Keratinocyte (primary cell): ENCODE measurements around the gene ADCY5.

Experiments used
- EZH2 ChIP-seq: IDR thresholded peaks from one replicate; pipeline ENCODE4 v1.6.1; 2012; ENCODE audit warnings: inconsistent platforms, mild to moderate bottlenecking, low read length, moderate library complexity
- TF ChIP-seq, protein P1 (sequence below), 3 experiments: IDR thresholded peaks in 1 of 3; conservative IDR thresholded peaks in 1 of 3; optimal IDR thresholded peaks in 1 of 3; 2 replicates in 2 of 3; 3 replicates in 1 of 3; pipeline versions ENCODE3 to v1.5.1; 2011; ENCODE audit warnings: low read length in 3 of 3, mild to moderate bottlenecking in 3 of 3, moderate library complexity in 2 of 3, control low read depth in 1 of 3, inconsistent platforms in 1 of 3; ENCODE audit not compliant: insufficient read depth in 2 of 3; ENCODE audit errors: extremely low read depth in 1 of 3

DNA sequence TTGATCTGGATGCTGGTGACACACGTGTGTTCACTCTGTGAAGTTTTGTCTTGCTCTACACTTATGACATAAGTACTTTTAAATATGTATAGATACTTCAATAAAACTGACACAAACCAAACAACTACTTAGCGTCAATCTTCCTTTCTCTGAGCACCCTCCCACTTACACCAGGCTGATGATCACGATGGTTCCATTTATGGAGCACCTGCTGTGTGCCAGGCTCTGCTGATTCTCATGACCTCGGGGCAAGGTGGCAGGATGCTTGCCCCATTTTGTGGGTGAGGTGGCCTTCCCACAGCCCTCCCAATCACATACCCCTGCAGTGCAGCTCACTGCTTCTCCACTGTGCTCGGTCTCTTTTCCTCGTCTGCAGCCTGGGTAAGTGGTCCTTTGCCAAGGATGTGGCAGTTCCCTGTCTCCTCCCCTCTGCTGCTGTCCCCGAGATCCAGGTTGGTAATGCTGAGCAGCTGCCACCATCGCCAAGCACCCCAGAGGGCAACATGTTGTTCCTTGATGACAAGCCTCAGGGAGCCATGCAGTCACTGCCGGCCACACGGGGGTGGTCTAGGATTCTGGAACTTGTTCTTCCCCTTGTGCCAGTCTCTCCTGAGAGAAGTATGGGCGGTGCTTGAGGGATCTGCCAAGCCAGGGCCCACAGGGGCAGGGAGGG lies 20.6 kb upstream of the ADCY5 start:
- TF ChIP-seq, protein P1, sequence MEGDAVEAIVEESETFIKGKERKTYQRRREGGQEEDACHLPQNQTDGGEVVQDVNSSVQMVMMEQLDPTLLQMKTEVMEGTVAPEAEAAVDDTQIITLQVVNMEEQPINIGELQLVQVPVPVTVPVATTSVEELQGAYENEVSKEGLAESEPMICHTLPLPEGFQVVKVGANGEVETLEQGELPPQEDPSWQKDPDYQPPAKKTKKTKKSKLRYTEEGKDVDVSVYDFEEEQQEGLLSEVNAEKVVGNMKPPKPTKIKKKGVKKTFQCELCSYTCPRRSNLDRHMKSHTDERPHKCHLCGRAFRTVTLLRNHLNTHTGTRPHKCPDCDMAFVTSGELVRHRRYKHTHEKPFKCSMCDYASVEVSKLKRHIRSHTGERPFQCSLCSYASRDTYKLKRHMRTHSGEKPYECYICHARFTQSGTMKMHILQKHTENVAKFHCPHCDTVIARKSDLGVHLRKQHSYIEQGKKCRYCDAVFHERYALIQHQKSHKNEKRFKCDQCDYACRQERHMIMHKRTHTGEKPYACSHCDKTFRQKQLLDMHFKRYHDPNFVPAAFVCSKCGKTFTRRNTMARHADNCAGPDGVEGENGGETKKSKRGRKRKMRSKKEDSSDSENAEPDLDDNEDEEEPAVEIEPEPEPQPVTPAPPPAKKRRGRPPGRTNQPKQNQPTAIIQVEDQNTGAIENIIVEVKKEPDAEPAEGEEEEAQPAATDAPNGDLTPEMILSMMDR (optimal IDR thresholded peaks at IDR 0.05 in 1 of 3, IDR thresholded peaks at IDR 0.05 in 1 of 3, conservative IDR thresholded peaks at IDR 0.05 in 1 of 3; ENCODE audit: extremely low read depth in 1 of 3, insufficient read depth in 2 of 3, low read length in 3 of 3): no peak
- no peak for TF ChIP-seq EZH2
